ENCODE data around the gene TRAPPC12.

TRAPPC12 gene

DNA sequence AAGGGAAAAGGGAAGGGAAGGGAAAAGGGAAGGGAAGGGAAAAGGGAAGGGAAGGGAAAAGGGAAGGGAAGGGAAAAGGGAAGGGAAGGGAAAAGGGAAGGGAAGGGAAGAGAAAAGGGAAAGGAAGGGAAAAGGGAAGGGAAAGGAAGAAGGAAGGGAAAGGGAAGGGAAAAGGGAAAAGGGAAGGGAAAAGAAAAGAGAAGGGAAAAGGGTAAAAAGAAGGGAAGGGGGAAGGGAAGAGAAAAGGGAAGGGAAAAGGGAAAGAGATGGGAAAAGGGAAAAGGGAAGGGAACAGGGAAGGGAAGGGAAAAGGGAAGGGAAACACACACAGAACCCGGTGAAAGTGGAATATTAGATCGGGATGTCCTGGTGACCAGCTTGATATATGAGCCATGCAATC is 42.6 kb upstream of the TRAPPC12 start:
- H3K9ac ChIP-seq (ENCODE audit: low read depth, low read length), result no peak overlapping the region
- no peaks in the 10 kb centered on the region for H4K20me1 ChIP-seq (ENCODE audit: insufficient read depth, low read length)
- no peaks in the 10 kb centered on the region for H3K27me3 ChIP-seq (ENCODE audit: insufficient read depth, low read length, poor library complexity)
- H3K4me2 ChIP-seq (ENCODE audit: insufficient read depth, low read length), result no peak overlapping the region
- no peaks in the 10 kb centered on the region for H3K4me1 ChIP-seq (ENCODE audit: insufficient read depth, low read length)
- H3K79me2 ChIP-seq (ENCODE audit: insufficient read depth, low read length), result no peaks in the 10 kb centered on the region
- DNase-seq (no peak), ATAC-seq (ENCODE audit: insufficient read depth, low read depth) (no peak)
- no peak overlapping the region for H3K4me3 ChIP-seq (ENCODE audit: low read depth in 1 of 2, low read length in 2 of 2)
- no peak overlapping the region for H3K27ac ChIP-seq (ENCODE audit: low read length)
- H2AFZ ChIP-seq (ENCODE audit: low read depth, low read length), result no peak overlapping the region
- H3K36me3 ChIP-seq (ENCODE audit: insufficient read depth, low read length), result no peaks in the 10 kb centered on the region
- H3K9me3 ChIP-seq (ENCODE audit: insufficient read depth, low read length, severe bottlenecking), result no peaks in the 10 kb centered on the region
- TF ChIP-seq EZH2 (IDR thresholded peaks at IDR 0.05; ENCODE audit: borderline replicate concordance, low read depth, low read length, severe bottlenecking), result no peak
- TF ChIP-seq, protein P1, sequence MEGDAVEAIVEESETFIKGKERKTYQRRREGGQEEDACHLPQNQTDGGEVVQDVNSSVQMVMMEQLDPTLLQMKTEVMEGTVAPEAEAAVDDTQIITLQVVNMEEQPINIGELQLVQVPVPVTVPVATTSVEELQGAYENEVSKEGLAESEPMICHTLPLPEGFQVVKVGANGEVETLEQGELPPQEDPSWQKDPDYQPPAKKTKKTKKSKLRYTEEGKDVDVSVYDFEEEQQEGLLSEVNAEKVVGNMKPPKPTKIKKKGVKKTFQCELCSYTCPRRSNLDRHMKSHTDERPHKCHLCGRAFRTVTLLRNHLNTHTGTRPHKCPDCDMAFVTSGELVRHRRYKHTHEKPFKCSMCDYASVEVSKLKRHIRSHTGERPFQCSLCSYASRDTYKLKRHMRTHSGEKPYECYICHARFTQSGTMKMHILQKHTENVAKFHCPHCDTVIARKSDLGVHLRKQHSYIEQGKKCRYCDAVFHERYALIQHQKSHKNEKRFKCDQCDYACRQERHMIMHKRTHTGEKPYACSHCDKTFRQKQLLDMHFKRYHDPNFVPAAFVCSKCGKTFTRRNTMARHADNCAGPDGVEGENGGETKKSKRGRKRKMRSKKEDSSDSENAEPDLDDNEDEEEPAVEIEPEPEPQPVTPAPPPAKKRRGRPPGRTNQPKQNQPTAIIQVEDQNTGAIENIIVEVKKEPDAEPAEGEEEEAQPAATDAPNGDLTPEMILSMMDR (IDR thresholded peaks at IDR 0.05; ENCODE audit: borderline replicate concordance, extremely low read depth, low read length, poor library complexity, severe bottlenecking), result no peak

DNA sequence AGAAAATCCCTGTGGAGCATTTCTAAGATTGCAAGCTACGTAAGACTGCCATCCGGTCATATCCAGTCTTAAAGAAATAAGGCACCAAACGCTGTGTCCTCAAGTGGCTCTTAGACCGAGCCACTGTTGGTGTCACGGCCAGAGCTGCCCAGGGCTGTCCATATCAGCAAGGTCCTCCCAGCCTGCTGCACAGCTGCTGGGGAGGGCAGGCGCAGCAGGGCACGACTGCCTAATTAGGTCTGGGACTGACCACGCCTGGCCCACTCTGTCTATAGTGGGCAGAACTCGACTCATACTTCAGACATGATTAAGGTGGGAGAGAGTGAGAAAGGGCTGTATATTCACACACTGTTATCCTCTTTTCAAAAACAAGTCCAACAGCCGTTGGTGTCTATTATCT is 41.2 kb upstream of the TRAPPC12 start:
- DNase-seq (no peak), ATAC-seq (ENCODE audit: insufficient read depth, low read depth) (no peak)
- Histone ChIP-seq H3K4me3 (ENCODE audit: low read depth in 1 of 2, low read length in 2 of 2) (no peak overlapping the region), H3K79me2 (ENCODE audit: insufficient read depth, low read length) (no peaks in the 10 kb centered on the region), H3K9ac (ENCODE audit: low read depth, low read length) (no peak overlapping the region), H3K4me1 (ENCODE audit: insufficient read depth, low read length) (no peaks in the 10 kb centered on the region), H4K20me1 (ENCODE audit: insufficient read depth, low read length) (no peaks in the 10 kb centered on the region), H3K9me3 (ENCODE audit: insufficient read depth, low read length, severe bottlenecking) (no peaks in the 10 kb centered on the region), H3K4me2 (ENCODE audit: insufficient read depth, low read length) (no peak overlapping the region), H2AFZ (ENCODE audit: low read depth, low read length) (no peak overlapping the region), H3K27ac (ENCODE audit: low read length) (no peak overlapping the region), H3K36me3 (ENCODE audit: insufficient read depth, low read length) (no peaks in the 10 kb centered on the region), H3K27me3 (ENCODE audit: insufficient read depth, low read length, poor library complexity) (no peaks in the 10 kb centered on the region)
- no peak for TF ChIP-seq EZH2 (IDR thresholded peaks at IDR 0.05; ENCODE audit: borderline replicate concordance, low read depth, low read length, severe bottlenecking)
- TF ChIP-seq, protein P1 (IDR thresholded peaks at IDR 0.05; ENCODE audit: borderline replicate concordance, extremely low read depth, low read length, poor library complexity, severe bottlenecking), result no peak

DNA sequence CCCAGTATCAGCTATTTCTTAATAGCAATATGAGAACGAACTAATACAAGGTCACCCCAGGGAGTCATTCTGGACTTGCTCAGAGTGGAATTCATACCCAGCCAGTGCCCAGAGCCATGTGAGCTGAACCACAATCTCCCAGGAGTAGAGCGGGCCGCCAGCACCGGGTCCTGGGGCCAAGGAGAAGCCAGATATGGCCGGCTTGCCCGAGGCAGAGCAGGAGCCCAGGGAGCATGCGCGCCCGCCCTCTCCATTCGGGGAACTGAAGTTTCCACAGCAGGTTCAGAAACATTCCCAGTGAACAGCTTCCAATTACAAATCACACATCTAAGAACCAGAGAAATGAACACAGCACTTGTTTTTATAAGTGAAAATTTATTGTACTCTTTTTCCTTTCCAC is 39.4 kb upstream of the TRAPPC12 start:
- Histone ChIP-seq H3K4me2 (ENCODE audit: insufficient read depth, low read length) (no peak overlapping the region), H3K79me2 (ENCODE audit: insufficient read depth, low read length) (no peaks in the 10 kb centered on the region), H3K36me3 (ENCODE audit: insufficient read depth, low read length) (no peaks in the 10 kb centered on the region), H2AFZ (ENCODE audit: low read depth, low read length) (no peak overlapping the region), H3K9ac (ENCODE audit: low read depth, low read length) (no peak overlapping the region), H4K20me1 (ENCODE audit: insufficient read depth, low read length) (no peaks in the 10 kb centered on the region), H3K9me3 (ENCODE audit: insufficient read depth, low read length, severe bottlenecking) (no peaks in the 10 kb centered on the region), H3K4me1 (ENCODE audit: insufficient read depth, low read length) (no peaks in the 10 kb centered on the region), H3K4me3 (ENCODE audit: low read depth in 1 of 2, low read length in 2 of 2) (no peak overlapping the region), H3K27ac (ENCODE audit: low read length) (no peak overlapping the region), H3K27me3 (ENCODE audit: insufficient read depth, low read length, poor library complexity) (no peaks in the 10 kb centered on the region)
- TF ChIP-seq, protein P1 (IDR thresholded peaks at IDR 0.05; ENCODE audit: borderline replicate concordance, extremely low read depth, low read length, poor library complexity, severe bottlenecking), result no peak
- TF ChIP-seq EZH2 (IDR thresholded peaks at IDR 0.05; ENCODE audit: borderline replicate concordance, low read depth, low read length, severe bottlenecking), result no peak
- ATAC-seq (ENCODE audit: insufficient read depth, low read depth) (no peak), DNase-seq (no peak)

DNA sequence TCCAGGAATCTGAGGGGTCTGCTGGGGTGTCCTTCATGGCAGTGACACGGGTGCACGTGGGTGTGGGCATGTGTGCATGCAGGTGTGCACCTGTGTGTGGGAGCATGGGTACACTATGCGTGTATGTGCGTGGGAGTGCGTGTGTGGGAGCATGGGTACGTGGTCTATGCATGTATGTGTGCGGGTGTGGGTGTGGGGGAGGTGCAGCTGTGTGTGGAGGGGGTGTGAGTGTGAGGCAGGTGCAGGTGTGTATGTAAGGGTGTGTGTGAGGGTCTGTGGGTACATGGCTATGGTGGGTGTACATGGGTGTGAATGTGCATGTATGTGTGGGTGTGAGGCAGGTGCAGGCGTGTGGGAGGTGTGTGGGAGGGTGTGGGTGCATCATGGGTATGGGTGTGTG is 38.2 kb upstream of the TRAPPC12 start:
- H4K20me1 ChIP-seq (ENCODE audit: insufficient read depth, low read length), result no peaks in the 10 kb centered on the region
- TF ChIP-seq EZH2 (IDR thresholded peaks at IDR 0.05; ENCODE audit: borderline replicate concordance, low read depth, low read length, severe bottlenecking), result no peak
- TF ChIP-seq, protein P1 (IDR thresholded peaks at IDR 0.05; ENCODE audit: borderline replicate concordance, extremely low read depth, low read length, poor library complexity, severe bottlenecking), result no peak
- H3K4me3 ChIP-seq (ENCODE audit: low read depth in 1 of 2, low read length in 2 of 2), result no peak overlapping the region
- H3K79me2 ChIP-seq (ENCODE audit: insufficient read depth, low read length), result no peaks in the 10 kb centered on the region
- no peak overlapping the region for H3K9ac ChIP-seq (ENCODE audit: low read depth, low read length)
- H3K36me3 ChIP-seq (ENCODE audit: insufficient read depth, low read length), result no peaks in the 10 kb centered on the region
- DNase-seq, result no peak
- H3K4me2 ChIP-seq (ENCODE audit: insufficient read depth, low read length), result no peak overlapping the region
- H3K27me3 ChIP-seq (ENCODE audit: insufficient read depth, low read length, poor library complexity), result no peaks in the 10 kb centered on the region
- no peaks in the 10 kb centered on the region for H3K9me3 ChIP-seq (ENCODE audit: insufficient read depth, low read length, severe bottlenecking)
- no peak for ATAC-seq (ENCODE audit: insufficient read depth, low read depth)
- H3K4me1 ChIP-seq (ENCODE audit: insufficient read depth, low read length), result no peaks in the 10 kb centered on the region
- H3K27ac ChIP-seq (ENCODE audit: low read length), result no peak overlapping the region
- no peak overlapping the region for H2AFZ ChIP-seq (ENCODE audit: low read depth, low read length)

All from DND-41 (cell line).